Tibial nerve (tissue), 3 donors: ENCODE results near the gene BNC2.

Source experiments
- CTCF ChIP-seq, 5 experiments: fragments of 200-600 bp in 3 of 5; fragments of 450-650 bp in 2 of 5; sonication (generic) in 3 of 5; IDR thresholded peaks; one replicate each; pipeline ENCODE4 v1.5.1; 2016 to 2019; ENCODE audit warnings: antibody characterized with exemption in 5 of 5, mild to moderate bottlenecking in 3 of 5, moderate library complexity in 2 of 5
- POLR2A ChIP-seq, 2 donors: fragments of 450-650 bp; IDR thresholded peaks; one replicate each; pipeline ENCODE4 v1.6.1; 2017; ENCODE audit warnings: antibody characterized with exemption in 2 of 2, mild to moderate bottlenecking in 2 of 2, moderate library complexity in 2 of 2

GRCh38 chr9:16417161-16417560 lies 453.3 kb downstream of the BNC2 start:
- TF ChIP-seq CTCF (IDR thresholded peaks at IDR 0.05) (no peak), POLR2A (IDR thresholded peaks at IDR 0.05) (no peak)
